GM12875 (cell line): ENCODE measurements around the gene GRIK4.

ENCODE experiments used
- H3K4me3 ChIP-seq: one replicate; pipeline ENCODE4 v1.5.1; 2011; ENCODE audit warnings: low read depth, low read length, control low read depth
- CTCF ChIP-seq: IDR thresholded peaks from 2 replicates; pipeline ENCODE4 v1.5.1; 2011; ENCODE audit warnings: low read depth, mild to moderate bottlenecking, control low read depth, inconsistent platforms, low read length, moderate library complexity, borderline replicate concordance; ENCODE audit not compliant: insufficient read depth

Gene GRIK4

DNA sequence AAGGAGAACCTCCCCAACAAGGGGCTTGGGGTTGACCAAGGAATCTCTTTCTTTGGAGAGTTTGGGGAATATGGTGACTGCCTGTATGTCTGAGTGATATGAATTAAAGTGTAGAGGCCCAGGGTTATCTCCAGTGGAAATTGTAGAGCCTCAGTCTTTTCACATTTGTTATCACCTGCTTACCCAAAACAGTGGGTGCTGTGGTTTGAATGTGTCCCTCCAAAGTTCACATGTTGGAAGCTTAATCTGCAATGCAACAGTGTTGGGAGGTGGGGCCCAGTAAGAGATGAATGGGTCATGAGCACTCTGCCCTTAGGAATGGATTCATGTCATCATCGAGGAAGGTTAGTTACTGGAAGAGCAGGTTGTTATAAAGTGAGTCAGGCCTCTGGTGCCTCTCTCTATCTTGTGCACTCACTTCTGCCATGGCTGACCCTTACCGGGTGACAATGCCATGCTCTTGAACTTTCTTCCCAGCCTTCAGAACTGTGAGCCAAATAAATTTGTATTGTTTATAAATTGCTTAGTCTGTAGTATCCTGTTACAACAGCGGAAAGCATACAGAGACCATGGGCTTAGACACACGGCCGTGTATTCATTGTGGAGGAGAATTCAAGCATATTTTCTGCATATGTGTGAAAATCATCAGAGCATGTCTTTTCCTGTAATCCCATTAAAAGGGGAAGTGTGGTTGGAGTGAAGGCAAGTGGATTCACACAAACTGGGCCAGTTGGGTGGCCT lies 398.3 kb downstream of the GRIK4 start:
- no peak for TF ChIP-seq CTCF
- no peak overlapping the region for H3K4me3 ChIP-seq

GRCh38 chr11:120911943-120912342 lies 400.4 kb downstream of the GRIK4 start:
- TF ChIP-seq CTCF, result no peak
- no peak overlapping the region for H3K4me3 ChIP-seq

DNA sequence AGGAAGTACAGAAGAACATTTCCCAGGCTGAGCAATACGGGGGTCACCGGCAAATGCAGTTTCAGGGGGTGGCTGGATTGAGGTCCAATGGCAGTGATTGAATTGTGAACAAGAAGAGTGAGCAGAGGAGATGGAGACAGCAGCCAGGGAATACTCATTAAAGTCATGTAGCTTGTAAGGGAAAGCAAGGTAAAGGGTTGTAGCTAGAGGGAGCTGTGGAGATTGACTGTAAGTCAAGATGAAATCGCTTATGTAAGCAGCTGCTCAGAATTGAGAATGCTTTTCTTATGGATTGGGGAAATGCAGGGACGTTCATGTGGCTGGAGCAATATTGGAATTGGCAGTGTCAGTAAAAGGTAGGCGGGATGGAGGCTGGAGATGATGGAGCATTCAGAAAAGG lies 401.0 kb downstream of the GRIK4 start:
- no peak overlapping the region for H3K4me3 ChIP-seq
- peak; percentile 44 for TF ChIP-seq CTCF

- no peak overlapping the region for H3K4me3 ChIP-seq
- TF ChIP-seq CTCF, result no peak
Measured at GRCh38 chr11:120912915-120913314, 401.4 kb downstream of the GRIK4 start.

- no peak for TF ChIP-seq CTCF
- no peak overlapping the region for H3K4me3 ChIP-seq
Measured at GRCh38 chr11:120914021-120914420, 402.5 kb downstream of the GRIK4 start.

DNA sequence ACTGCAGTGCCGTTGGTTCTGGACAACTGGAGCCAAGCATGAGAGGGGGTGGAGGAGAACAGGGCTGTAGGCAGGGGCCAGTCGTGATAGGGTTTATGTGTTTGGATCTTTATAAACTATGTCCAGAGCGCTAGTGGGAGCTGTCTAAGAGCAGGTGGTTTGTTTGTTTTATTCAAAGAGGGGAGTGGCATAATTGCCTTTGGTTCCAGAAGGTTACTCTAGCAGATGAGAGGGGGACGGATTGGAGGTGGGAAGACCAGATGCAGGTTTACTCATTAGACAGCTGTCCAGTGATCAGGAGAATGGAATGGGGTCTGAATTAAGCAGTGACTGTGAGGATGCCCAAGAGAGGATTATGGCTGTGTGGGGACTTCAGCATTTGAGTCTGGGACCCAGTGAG lies 403.1 kb downstream of the GRIK4 start:
- H3K4me3 ChIP-seq, result no peak overlapping the region
- TF ChIP-seq CTCF, result no peak

- no peak overlapping the region for H3K4me3 ChIP-seq
- no peak for TF ChIP-seq CTCF
Measured at GRCh38 chr11:120917559-120918239, 406.2 kb downstream of the GRIK4 start.
